SK-N-SH (cell line): Measurements from ENCODE around the gene ERC1.

Source experiments
- CTCF ChIP-seq: fragments of 200-600 bp; sonication (generic); IDR thresholded peaks from 2 replicates; pipeline ENCODE4 v1.6.1; 2017; ENCODE audit warnings: antibody characterized with exemption, mild to moderate bottlenecking, moderate library complexity
- EZH2phosphoT487 ChIP-seq: fragments of 200-600 bp; sonication (generic); IDR thresholded peaks from 2 replicates; pipeline ENCODE4 v1.6.1; 2017; ENCODE audit warnings: low read depth, mixed run types, mild to moderate bottlenecking, antibody characterized with exemption, moderate library complexity, borderline replicate concordance
- FOXJ3 ChIP-seq: sonication (generic); formaldehyde crosslinking; IDR thresholded peaks from 2 replicates; pipeline ENCODE4 v1.5.1; 2020; ENCODE audit warnings: mild to moderate bottlenecking, missing genetic modification reagents
- GABPA ChIP-seq: IDR thresholded peaks from 2 replicates; pipeline ENCODE4 v1.4.0; 2012; ENCODE audit warnings: low read depth, mild to moderate bottlenecking
- JUND ChIP-seq: IDR thresholded peaks from 2 replicates; pipeline ENCODE4 v1.4.0; 2012
- POLR2AphosphoS5 ChIP-seq: IDR thresholded peaks from 2 replicates; pipeline ENCODE4 v1.6.1; 2012; ENCODE audit warnings: low read depth, low read length

- TF ChIP-seq CTCF (no peak), GABPA (no peak), FOXJ3 (CRISPR knock-in tag) (no peak), EZH2phosphoT487 (no peak), POLR2AphosphoS5 (no peak), JUND (no peak)
Observed at GRCh38 chr12:1413930-1414329, 422.9 kb downstream of the ERC1 start.
